ENCODE data around the gene KIAA1210. TPM values are rescaled to one million over a fixed set of nuclear protein-coding genes. Genes with fewer than 3 reads are reported as not detected.

Gene KIAA1210
- total RNA-seq, 1 donor = not detected

- Histone ChIP-seq H3K9me3 (ENCODE audit: low read depth, low read length) (no peaks in the 10 kb centered on the region), H3K4me1 (ENCODE audit: insufficient read depth, low read length) (no peaks in the 10 kb centered on the region), H3K27me3 (ENCODE audit: insufficient read depth, low read length) (no peaks in the 10 kb centered on the region), H3K4me3 (ENCODE audit: low read length) (no peak overlapping the region)
Observed at GRCh38 chrX:119118780-119119395, 8.7 kb downstream of the KIAA1210 start.

- H3K9me3 ChIP-seq (ENCODE audit: low read depth, low read length) = no peaks in the 10 kb centered on the region
- H3K4me3 ChIP-seq (ENCODE audit: low read length) = no peak overlapping the region
- H3K27me3 ChIP-seq (ENCODE audit: insufficient read depth, low read length) = no peaks in the 10 kb centered on the region
- H3K4me1 ChIP-seq (ENCODE audit: insufficient read depth, low read length) = no peaks in the 10 kb centered on the region
Observed at GRCh38 chrX:119107206-119107605, 20.4 kb downstream of the KIAA1210 start.

GRCh38 chrX:119105826-119106225, 21.8 kb downstream of the KIAA1210 start:
- Histone ChIP-seq H3K9me3 (ENCODE audit: low read depth, low read length) (no peaks in the 10 kb centered on the region), H3K4me3 (ENCODE audit: low read length) (no peak overlapping the region), H3K4me1 (ENCODE audit: insufficient read depth, low read length) (no peaks in the 10 kb centered on the region), H3K27me3 (ENCODE audit: insufficient read depth, low read length) (no peaks in the 10 kb centered on the region)

GRCh38 chrX:119101168-119101567, 26.4 kb downstream of the KIAA1210 start:
- no peaks in the 10 kb centered on the region for H3K4me1 ChIP-seq (ENCODE audit: insufficient read depth, low read length)

GRCh38 chrX:119095936-119096335, 31.7 kb downstream of the KIAA1210 start:
- no peak overlapping the region for H3K4me3 ChIP-seq (ENCODE audit: low read length)
- H3K9me3 ChIP-seq (ENCODE audit: low read depth, low read length) = no peaks in the 10 kb centered on the region
- no peaks in the 10 kb centered on the region for H3K27me3 ChIP-seq (ENCODE audit: insufficient read depth, low read length)
- H3K4me1 ChIP-seq (ENCODE audit: insufficient read depth, low read length) = no peaks in the 10 kb centered on the region

More at GRCh38 chrX:119101168-119101567, 26.4 kb downstream of the KIAA1210 start:
- Histone ChIP-seq H3K9me3 (ENCODE audit: low read depth, low read length) (no peaks in the 10 kb centered on the region), H3K27me3 (ENCODE audit: insufficient read depth, low read length) (no peaks in the 10 kb centered on the region), H3K4me3 (ENCODE audit: low read length) (no peak overlapping the region)

GRCh38 chrX:119094819-119095218, 32.8 kb downstream of the KIAA1210 start:
- no peaks in the 10 kb centered on the region for H3K4me1 ChIP-seq (ENCODE audit: insufficient read depth, low read length)
- no peak overlapping the region for H3K4me3 ChIP-seq (ENCODE audit: low read length)
- H3K9me3 ChIP-seq (ENCODE audit: low read depth, low read length) = no peaks in the 10 kb centered on the region
- no peaks in the 10 kb centered on the region for H3K27me3 ChIP-seq (ENCODE audit: insufficient read depth, low read length)

- Histone ChIP-seq H3K9me3 (ENCODE audit: low read depth, low read length) (no peaks in the 10 kb centered on the region), H3K27me3 (ENCODE audit: insufficient read depth, low read length) (no peaks in the 10 kb centered on the region), H3K4me1 (ENCODE audit: insufficient read depth, low read length) (no peaks in the 10 kb centered on the region)
Observed at GRCh38 chrX:119093991-119094735, 33.4 kb downstream of the KIAA1210 start.

GRCh38 chrX:119090627-119091026, 37.0 kb downstream of the KIAA1210 start:
- Histone ChIP-seq H3K9me3 (ENCODE audit: low read depth, low read length) (no peaks in the 10 kb centered on the region), H3K27me3 (ENCODE audit: insufficient read depth, low read length) (no peaks in the 10 kb centered on the region), H3K4me3 (ENCODE audit: low read length) (no peak overlapping the region), H3K4me1 (ENCODE audit: insufficient read depth, low read length) (no peaks in the 10 kb centered on the region)

More at GRCh38 chrX:119093991-119094735, 33.4 kb downstream of the KIAA1210 start:
- no peak overlapping the region for H3K4me3 ChIP-seq (ENCODE audit: low read length)

GRCh38 chrX:119089619-119090018, 38.0 kb downstream of the KIAA1210 start:
- Histone ChIP-seq H3K27me3 (ENCODE audit: insufficient read depth, low read length) (no peaks in the 10 kb centered on the region), H3K4me3 (ENCODE audit: low read length) (no peak overlapping the region), H3K4me1 (ENCODE audit: insufficient read depth, low read length) (no peaks in the 10 kb centered on the region), H3K9me3 (ENCODE audit: low read depth, low read length) (no peaks in the 10 kb centered on the region)

GRCh38 chrX:119087121-119087520, 40.5 kb downstream of the KIAA1210 start:
- Histone ChIP-seq H3K4me3 (ENCODE audit: low read length) (no peak overlapping the region), H3K4me1 (ENCODE audit: insufficient read depth, low read length) (no peaks in the 10 kb centered on the region), H3K27me3 (ENCODE audit: insufficient read depth, low read length) (no peaks in the 10 kb centered on the region), H3K9me3 (ENCODE audit: low read depth, low read length) (no peaks in the 10 kb centered on the region)

GRCh38 chrX:119084766-119085165, 42.8 kb downstream of the KIAA1210 start:
- H3K4me1 ChIP-seq (ENCODE audit: insufficient read depth, low read length) = no peaks in the 10 kb centered on the region
- H3K4me3 ChIP-seq (ENCODE audit: low read length) = no peak overlapping the region
- H3K27me3 ChIP-seq (ENCODE audit: insufficient read depth, low read length) = no peaks in the 10 kb centered on the region
- no peaks in the 10 kb centered on the region for H3K9me3 ChIP-seq (ENCODE audit: low read depth, low read length)

- no peaks in the 10 kb centered on the region for H3K9me3 ChIP-seq (ENCODE audit: low read depth, low read length)
- no peaks in the 10 kb centered on the region for H3K27me3 ChIP-seq (ENCODE audit: insufficient read depth, low read length)
- H3K4me3 ChIP-seq (ENCODE audit: low read length) = no peak overlapping the region
- H3K4me1 ChIP-seq (ENCODE audit: insufficient read depth, low read length) = no peaks in the 10 kb centered on the region
Observed at GRCh38 chrX:119082278-119082677, 45.3 kb downstream of the KIAA1210 start.

GRCh38 chrX:119075270-119076025, 52.2 kb downstream of the KIAA1210 start:
- Histone ChIP-seq H3K4me3 (ENCODE audit: low read length) (no peak overlapping the region), H3K27me3 (ENCODE audit: insufficient read depth, low read length) (no peaks in the 10 kb centered on the region), H3K4me1 (ENCODE audit: insufficient read depth, low read length) (no peaks in the 10 kb centered on the region), H3K9me3 (ENCODE audit: low read depth, low read length) (no peaks in the 10 kb centered on the region)

GRCh38 chrX:119073911-119074310, 53.7 kb downstream of the KIAA1210 start:
- Histone ChIP-seq H3K27me3 (ENCODE audit: insufficient read depth, low read length) (no peaks in the 10 kb centered on the region), H3K9me3 (ENCODE audit: low read depth, low read length) (no peaks in the 10 kb centered on the region), H3K4me3 (ENCODE audit: low read length) (no peak overlapping the region), H3K4me1 (ENCODE audit: insufficient read depth, low read length) (no peaks in the 10 kb centered on the region)

- H3K4me1 ChIP-seq (ENCODE audit: insufficient read depth, low read length) = no peaks in the 10 kb centered on the region
- H3K9me3 ChIP-seq (ENCODE audit: low read depth, low read length) = no peaks in the 10 kb centered on the region
- no peak overlapping the region for H3K4me3 ChIP-seq (ENCODE audit: low read length)
- H3K27me3 ChIP-seq (ENCODE audit: insufficient read depth, low read length) = no peaks in the 10 kb centered on the region
Observed at GRCh38 chrX:119073200-119073905, 54.3 kb downstream of the KIAA1210 start.

All from mononuclear cell (primary cell).